ENCODE data around the gene UNC45A.

DNA sequence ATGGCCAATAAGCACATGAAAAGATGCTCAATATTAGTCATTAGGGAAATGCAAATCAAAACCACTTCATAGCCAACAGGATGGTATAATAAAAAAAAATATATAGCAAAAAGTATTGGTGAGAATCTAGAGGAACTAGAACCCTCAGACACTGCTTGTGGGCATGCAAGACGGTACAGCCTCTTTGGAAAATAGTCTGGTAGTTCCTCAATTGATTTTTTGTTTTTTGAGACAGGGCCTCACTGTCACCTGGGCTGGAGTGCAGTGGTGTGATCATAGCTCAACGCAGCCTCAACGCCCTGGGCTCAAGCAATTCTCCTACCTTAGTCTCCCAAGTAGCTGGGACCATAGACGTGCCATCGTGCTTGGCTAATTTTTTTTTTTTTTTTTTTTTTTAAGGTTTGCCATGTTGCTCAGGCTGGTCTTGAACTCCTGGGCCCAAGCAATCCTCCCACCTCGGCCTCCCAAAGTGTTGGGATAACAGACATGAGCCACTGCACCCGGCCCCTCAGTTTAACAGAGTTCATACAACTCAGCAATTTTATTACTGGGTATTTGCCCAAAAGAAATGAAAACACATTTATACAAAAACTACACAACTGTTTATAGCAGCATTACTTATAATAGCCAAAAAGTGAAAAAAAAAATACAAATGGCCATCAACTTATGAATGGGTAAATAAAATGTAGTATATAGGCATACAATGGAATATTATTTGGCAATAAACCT is 54.1 kb downstream of the UNC45A start:
- TF ChIP-seq, protein P1, sequence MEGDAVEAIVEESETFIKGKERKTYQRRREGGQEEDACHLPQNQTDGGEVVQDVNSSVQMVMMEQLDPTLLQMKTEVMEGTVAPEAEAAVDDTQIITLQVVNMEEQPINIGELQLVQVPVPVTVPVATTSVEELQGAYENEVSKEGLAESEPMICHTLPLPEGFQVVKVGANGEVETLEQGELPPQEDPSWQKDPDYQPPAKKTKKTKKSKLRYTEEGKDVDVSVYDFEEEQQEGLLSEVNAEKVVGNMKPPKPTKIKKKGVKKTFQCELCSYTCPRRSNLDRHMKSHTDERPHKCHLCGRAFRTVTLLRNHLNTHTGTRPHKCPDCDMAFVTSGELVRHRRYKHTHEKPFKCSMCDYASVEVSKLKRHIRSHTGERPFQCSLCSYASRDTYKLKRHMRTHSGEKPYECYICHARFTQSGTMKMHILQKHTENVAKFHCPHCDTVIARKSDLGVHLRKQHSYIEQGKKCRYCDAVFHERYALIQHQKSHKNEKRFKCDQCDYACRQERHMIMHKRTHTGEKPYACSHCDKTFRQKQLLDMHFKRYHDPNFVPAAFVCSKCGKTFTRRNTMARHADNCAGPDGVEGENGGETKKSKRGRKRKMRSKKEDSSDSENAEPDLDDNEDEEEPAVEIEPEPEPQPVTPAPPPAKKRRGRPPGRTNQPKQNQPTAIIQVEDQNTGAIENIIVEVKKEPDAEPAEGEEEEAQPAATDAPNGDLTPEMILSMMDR (IDR thresholded peaks at IDR 0.05; ENCODE audit: insufficient read depth, low read depth, low read length) = no peak
- TF ChIP-seq EZH2 (IDR thresholded peaks at IDR 0.05; ENCODE audit: insufficient read depth, low read length) = no peak

Measured in astrocyte (in vitro differentiated cells and primary cell).